Osteoblast (primary cell): ENCODE data around the gene CASZ1. TPM values are rescaled to one million over a fixed set of nuclear protein-coding genes. Genes with fewer than 3 reads are reported as not detected.
A peak's percentile ranks its signal among the peaks of the same experiment; 100 is the strongest.

Source experiments
- DNase-seq: peaks from one replicate; pipeline ENCODE4 v3.0.0; 2011; ENCODE audit warnings: low spot score, mixed read lengths; ENCODE audit not compliant: insufficient read length; ENCODE audit errors: missing footprints
- H2AFZ ChIP-seq: 2 replicates; pipeline ENCODE4 v1.6.0; 2011; ENCODE audit warnings: mild to moderate bottlenecking, low read length
- H3K27ac ChIP-seq: 2 replicates; pipeline ENCODE4 v1.5.1; 2011; ENCODE audit warnings: mild to moderate bottlenecking, low read depth, low read length, moderate library complexity
- H3K27me3 ChIP-seq: 2 replicates; pipeline ENCODE4 v1.6.0; 2012; ENCODE audit warnings: mild to moderate bottlenecking, control low read depth, inconsistent platforms, low read length, moderate library complexity; ENCODE audit not compliant: insufficient read depth
- H3K36me3 ChIP-seq: 2 replicates; pipeline ENCODE4 v1.5.1; 2011; ENCODE audit warnings: mild to moderate bottlenecking, low read length, control low read depth, moderate library complexity; ENCODE audit not compliant: insufficient read depth
- H3K4me1 ChIP-seq: 2 replicates; pipeline ENCODE4 v1.5.1; 2011; ENCODE audit warnings: mild to moderate bottlenecking, low read length, control low read depth, moderate library complexity; ENCODE audit not compliant: insufficient read depth
- H3K4me2 ChIP-seq: 2 replicates; pipeline ENCODE4 v1.6.0; 2011; ENCODE audit warnings: mild to moderate bottlenecking, low read length; ENCODE audit not compliant: insufficient read depth
- H3K4me3 ChIP-seq: fragments of 200-600 bp; sonication (generic); 3 replicates; pipeline ENCODE4 v1.5.1; 2012; ENCODE audit warnings: mild to moderate bottlenecking, low read length, inconsistent platforms; ENCODE audit not compliant: insufficient read depth
- H3K79me2 ChIP-seq: 2 replicates; pipeline ENCODE4 v1.6.0; 2012; ENCODE audit warnings: mild to moderate bottlenecking, low read length, control low read depth, inconsistent platforms; ENCODE audit not compliant: insufficient read depth
- H3K9me3 ChIP-seq: 2 replicates; pipeline ENCODE4 v1.5.1; 2011; ENCODE audit warnings: low read depth, low read length, control low read depth
- H4K20me1 ChIP-seq: 2 replicates; pipeline ENCODE4 v1.6.0; 2012; ENCODE audit warnings: mild to moderate bottlenecking, low read length, control low read depth; ENCODE audit not compliant: insufficient read depth
- total RNA-seq: library from RNA; depleted of rRNA; stranded (reverse); fragments of >200 nt; gene quantifications from 2 replicates; pipeline ENCODE4 v1.2.3, GENCODE V29; 2012
- TF ChIP-seq, protein P1 (sequence below): IDR thresholded peaks from 2 replicates; pipeline ENCODE4 v1.5.1; 2011; ENCODE audit warnings: mild to moderate bottlenecking, low read depth, low read length, moderate library complexity; ENCODE audit errors: extremely low read depth

Gene CASZ1
- total RNA-seq, 1 donor, result 0.36 TPM

GRCh38 chr1:10637834-10638558, 158.4 kb downstream of the CASZ1 start:
- no peaks in the 10 kb centered on the region for H3K36me3 ChIP-seq
- no peaks in the 10 kb centered on the region for H3K79me2 ChIP-seq
- peak overlapping the region; percentile 49 for H3K4me3 ChIP-seq
- H3K9me3 ChIP-seq, result no peaks in the 10 kb centered on the region
- H4K20me1 ChIP-seq, result no peaks in the 10 kb centered on the region
- no peak overlapping the region for H3K27ac ChIP-seq
- DNase-seq, result peak; percentile 80
- peaks cover 26% of the 10 kb centered on the region for H3K27me3 ChIP-seq
- H3K4me2 ChIP-seq, result peak overlapping the region; percentile 43
- no peak overlapping the region for H2AFZ ChIP-seq
- peaks cover 21% of the 10 kb centered on the region for H3K4me1 ChIP-seq
- TF ChIP-seq, protein P1, sequence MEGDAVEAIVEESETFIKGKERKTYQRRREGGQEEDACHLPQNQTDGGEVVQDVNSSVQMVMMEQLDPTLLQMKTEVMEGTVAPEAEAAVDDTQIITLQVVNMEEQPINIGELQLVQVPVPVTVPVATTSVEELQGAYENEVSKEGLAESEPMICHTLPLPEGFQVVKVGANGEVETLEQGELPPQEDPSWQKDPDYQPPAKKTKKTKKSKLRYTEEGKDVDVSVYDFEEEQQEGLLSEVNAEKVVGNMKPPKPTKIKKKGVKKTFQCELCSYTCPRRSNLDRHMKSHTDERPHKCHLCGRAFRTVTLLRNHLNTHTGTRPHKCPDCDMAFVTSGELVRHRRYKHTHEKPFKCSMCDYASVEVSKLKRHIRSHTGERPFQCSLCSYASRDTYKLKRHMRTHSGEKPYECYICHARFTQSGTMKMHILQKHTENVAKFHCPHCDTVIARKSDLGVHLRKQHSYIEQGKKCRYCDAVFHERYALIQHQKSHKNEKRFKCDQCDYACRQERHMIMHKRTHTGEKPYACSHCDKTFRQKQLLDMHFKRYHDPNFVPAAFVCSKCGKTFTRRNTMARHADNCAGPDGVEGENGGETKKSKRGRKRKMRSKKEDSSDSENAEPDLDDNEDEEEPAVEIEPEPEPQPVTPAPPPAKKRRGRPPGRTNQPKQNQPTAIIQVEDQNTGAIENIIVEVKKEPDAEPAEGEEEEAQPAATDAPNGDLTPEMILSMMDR, result no peak

DNA sequence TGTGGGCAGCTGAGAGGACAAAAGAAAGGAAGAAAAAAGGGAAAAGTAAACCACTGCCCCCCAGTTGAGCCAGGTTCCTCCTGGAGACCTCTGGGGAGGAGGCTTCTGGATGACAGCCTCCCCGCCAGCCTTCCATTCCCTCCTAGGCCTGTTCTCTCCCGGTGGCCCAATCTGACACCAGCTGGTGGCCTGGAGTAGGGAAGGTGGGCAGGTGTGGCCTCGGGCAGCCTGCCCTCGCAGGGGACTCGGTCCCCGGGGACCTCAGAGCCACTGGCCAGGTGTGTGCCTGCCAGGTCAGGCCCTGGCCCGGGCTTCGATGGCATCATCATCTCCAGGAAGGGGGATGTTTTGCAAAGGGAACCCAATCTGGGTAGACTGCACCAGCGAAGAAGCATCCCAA, 159.0 kb downstream of the CASZ1 start:
- Histone ChIP-seq H3K4me3 (no peak overlapping the region), H4K20me1 (no peaks in the 10 kb centered on the region), H3K4me1 (peaks cover 21% of the 10 kb centered on the region), H3K9me3 (no peaks in the 10 kb centered on the region), H2AFZ (no peak overlapping the region), H3K79me2 (no peaks in the 10 kb centered on the region), H3K4me2 (no peak overlapping the region), H3K27me3 (peaks cover 26% of the 10 kb centered on the region), H3K36me3 (no peaks in the 10 kb centered on the region), H3K27ac (no peak overlapping the region)
- DNase-seq, result peak; percentile 90
- TF ChIP-seq, protein P1, result no peak

GRCh38 chr1:10635992-10636391, 160.5 kb downstream of the CASZ1 start:
- no peaks in the 10 kb centered on the region for H3K36me3 ChIP-seq
- TF ChIP-seq, protein P1, result no peak
- H3K9me3 ChIP-seq, result no peaks in the 10 kb centered on the region
- no peaks in the 10 kb centered on the region for H3K79me2 ChIP-seq
- H4K20me1 ChIP-seq, result no peaks in the 10 kb centered on the region
- no peak overlapping the region for H3K27ac ChIP-seq
- H3K4me2 ChIP-seq, result peak overlapping the region; percentile 60
- peaks cover 26% of the 10 kb centered on the region for H3K27me3 ChIP-seq
- DNase-seq, result peak; percentile 82
- H2AFZ ChIP-seq, result no peak overlapping the region
- H3K4me1 ChIP-seq, result peaks cover 21% of the 10 kb centered on the region
- H3K4me3 ChIP-seq, result no peak overlapping the region

GRCh38 chr1:10635085-10635896, 161.2 kb downstream of the CASZ1 start:
- DNase-seq, result peak; percentile 99
- peaks cover 21% of the 10 kb centered on the region for H3K4me1 ChIP-seq
- no peaks in the 10 kb centered on the region for H4K20me1 ChIP-seq
- TF ChIP-seq, protein P1, result no peak
- H2AFZ ChIP-seq, result no peak overlapping the region
- no peaks in the 10 kb centered on the region for H3K9me3 ChIP-seq
- no peaks in the 10 kb centered on the region for H3K36me3 ChIP-seq
- peak overlapping the region; percentile 21 for H3K4me3 ChIP-seq
- no peaks in the 10 kb centered on the region for H3K79me2 ChIP-seq
- H3K27me3 ChIP-seq, result peaks cover 26% of the 10 kb centered on the region
- H3K27ac ChIP-seq, result peak overlapping the region; percentile 47
- peak overlapping the region; percentile 60 for H3K4me2 ChIP-seq
